GM18526 (cell line): ENCODE data around the gene SIK3.

Source experiments
- POLR2A ChIP-seq: IDR thresholded peaks from 3 replicates; pipeline ENCODE4 v1.6.1; 2011; ENCODE audit not compliant: insufficient read length; ENCODE audit errors: extremely low read depth

Gene SIK3

DNA sequence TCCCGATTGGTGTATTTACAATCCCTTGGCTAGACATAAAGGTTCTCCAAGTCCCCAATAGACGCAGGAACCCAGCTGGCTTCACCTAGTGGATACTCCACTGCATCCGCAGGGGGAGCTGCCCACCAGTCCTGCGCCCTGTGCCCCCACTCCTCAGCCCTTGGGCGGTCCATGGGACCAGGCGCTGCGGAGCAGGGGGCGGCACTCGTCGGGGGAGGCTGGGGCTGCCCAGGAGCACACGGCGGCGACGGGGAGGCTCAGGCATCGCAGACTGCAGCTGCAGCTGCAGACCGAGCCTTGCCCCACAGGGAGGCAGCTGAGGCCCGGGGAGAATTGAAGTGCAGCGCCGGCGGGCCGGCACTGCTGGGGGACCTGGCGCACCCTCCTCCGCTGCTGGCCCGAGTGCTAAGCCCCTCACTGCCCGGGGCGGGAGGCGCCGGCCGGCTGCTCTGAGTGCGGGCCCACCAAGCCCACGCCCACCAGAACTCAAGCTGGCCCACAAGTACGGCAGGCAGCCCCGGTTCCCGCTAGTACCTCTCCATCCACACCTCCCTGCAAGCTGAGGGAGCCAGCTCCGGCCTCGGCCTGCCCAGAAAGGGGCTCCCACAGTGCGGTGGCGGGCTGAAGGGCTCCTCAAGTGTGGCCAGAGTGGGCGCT, 12.2 kb upstream of the SIK3 start:
- no peak for TF ChIP-seq POLR2A

DNA sequence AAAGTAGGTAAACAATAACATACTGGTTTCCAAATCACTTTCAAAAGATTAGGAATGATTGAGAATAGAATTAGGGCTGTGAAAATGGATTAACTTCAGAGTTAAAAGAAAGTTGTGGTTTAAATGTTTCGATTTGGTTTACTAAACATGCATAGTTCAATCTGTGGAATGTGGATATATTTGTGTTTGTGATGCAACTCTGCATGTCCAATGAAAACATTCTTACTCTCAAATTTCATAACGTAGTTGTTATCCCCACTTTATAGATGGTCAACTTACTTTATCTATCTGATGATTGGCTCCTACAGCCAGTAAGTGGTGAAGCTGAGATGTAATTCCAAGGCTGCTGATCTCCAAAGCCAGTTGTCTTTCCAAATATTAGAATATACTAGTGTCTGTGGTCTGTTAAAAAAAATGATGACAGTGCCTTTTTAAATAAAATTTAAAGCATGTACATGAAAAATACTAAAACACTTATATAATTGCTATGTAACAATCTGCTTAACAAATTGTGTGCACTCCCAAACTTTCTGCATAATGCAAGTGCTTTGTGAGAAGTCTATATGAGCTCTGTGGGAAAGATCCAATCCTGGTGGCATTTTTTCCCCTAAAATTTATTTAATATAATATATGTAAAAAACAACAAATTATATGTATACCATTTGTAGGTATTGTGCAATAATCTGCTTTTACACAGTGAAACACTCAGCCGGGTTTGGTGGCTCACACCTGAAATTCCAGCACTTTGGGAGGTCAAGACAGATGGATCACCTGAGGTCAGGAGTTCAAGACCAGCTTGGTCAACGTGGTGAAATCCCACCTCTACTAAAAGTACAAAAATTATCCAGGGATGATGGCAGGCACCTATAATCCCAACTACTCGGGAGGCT, 9.7 kb upstream of the SIK3 start:
- no peak for TF ChIP-seq POLR2A

- no peak for TF ChIP-seq POLR2A
Measured at GRCh38 chr11:117100556-117100955, 2.3 kb upstream of the SIK3 start.

DNA sequence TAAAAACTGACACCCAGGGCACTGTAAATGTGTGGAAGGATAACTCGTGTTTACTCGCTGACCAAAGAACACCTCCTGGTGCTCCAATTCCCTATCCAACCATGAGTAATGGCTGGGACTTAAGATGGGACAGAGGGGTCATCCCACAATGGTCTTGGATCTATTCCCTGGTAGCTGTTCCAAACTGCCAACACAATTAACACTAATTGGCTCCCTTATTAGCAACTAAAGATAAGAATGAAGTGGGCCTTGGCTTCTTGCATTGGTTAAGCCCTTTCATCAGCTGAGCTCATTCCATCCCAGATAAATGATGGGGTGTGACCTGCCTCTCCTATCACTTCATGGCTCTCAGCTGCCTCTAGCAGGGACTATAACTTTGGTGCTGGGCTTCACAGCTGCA, 1.5 kb upstream of the SIK3 start:
- TF ChIP-seq POLR2A, result no peak

DNA sequence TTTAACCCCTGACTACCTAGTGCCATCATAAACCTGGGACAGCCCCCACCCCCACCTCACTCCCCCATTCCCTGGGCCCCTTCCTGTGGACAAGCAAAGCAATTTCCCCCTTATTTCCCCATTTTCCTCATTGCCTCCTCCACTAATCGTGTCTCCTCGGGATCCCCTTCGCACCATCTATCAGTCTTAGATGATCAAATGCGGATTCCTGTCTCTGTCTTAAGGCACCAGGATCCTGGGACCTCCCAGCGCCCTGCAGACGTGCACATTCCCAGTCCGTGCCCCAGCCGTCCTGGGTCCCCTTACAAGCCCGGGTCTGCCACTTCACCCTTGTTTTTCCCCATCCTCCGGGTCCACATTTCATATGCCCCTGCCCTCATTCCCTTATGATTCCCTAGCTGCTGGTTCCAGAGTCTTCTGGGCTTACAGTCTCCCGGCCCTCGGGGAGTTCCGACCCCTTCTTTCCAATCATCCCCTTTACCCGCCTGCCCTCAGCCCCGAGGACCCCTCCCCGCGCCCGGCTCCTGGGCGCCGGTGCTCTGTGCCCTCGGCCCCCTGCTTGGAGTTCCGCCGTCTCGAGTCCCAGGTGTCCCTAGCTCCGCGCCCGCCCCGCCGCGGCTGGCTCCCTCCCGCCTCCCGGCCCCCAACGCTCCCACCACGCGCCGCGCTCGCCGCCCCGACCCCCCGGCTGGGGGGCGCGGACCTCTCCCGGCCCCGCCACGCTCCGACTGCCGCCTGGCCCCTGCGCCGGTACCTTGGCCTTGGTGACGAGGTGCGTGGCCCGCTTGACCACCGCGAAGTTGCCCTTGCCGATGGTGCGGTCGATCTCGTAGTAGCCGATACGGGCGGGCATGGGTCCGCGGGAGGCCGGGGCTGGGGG, 599 bp downstream of the SIK3 start:
- TF ChIP-seq POLR2A, result no peak

DNA sequence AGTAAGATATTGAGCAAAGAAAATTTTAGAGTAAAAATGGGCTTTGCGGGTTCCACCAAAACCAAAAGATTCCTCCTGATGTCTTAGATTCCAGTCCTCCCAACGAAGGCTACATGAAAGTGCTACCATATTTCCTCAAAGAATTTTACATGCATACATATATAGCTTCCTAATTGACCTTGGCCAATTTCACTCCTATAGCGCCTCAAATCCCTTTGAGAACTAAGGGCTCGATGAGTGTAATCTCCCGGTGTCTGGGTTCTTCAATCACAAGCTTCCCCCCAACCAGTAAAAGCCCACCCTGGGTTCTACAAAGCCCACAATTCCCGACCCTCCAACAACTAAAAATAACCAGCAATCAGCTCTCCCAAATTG, 1.2 kb downstream of the SIK3 start:
- TF ChIP-seq POLR2A, result no peak

- TF ChIP-seq POLR2A, result no peak
Measured at GRCh38 chr11:117096201-117096991, 1.8 kb downstream of the SIK3 start.

DNA sequence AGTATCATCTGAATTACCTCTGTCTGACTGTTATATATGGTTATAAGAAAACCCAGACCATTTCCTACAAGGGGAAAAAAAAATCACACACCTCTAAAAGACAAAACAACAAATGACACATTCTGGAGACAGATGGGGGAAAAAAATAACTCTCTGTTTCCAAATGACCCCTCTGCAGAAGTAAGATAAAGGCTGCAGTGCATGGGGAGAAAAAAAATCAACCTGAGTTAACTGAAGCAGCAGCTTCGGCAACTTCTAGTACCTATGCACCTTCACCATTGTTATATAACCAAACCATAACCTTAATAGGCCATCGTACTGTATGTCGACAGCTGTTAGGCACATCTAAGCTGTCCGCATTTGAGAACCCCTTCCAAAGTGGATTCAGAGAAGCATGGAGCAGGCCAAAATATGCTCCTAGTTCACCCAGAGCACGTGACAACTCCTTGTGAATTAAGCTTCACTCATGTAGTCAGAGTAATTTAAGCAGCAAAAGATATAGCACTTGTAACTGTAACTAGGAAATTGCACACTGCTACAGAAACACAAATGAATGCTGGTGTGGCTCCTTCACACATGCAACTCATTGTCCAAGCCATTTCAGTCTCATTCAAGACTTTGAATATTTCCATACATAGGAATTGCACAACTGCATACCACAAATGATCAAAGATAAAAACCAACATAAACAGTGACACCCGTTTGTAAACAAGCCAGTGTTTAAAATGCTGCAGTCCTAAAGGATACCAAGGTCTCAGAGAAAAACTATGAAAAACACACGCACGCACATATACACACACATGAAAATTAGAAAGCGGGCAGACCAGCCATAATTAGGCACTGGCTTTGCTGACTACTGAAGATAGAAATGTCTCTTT, 2.7 kb downstream of the SIK3 start:
- no peak for TF ChIP-seq POLR2A

DNA sequence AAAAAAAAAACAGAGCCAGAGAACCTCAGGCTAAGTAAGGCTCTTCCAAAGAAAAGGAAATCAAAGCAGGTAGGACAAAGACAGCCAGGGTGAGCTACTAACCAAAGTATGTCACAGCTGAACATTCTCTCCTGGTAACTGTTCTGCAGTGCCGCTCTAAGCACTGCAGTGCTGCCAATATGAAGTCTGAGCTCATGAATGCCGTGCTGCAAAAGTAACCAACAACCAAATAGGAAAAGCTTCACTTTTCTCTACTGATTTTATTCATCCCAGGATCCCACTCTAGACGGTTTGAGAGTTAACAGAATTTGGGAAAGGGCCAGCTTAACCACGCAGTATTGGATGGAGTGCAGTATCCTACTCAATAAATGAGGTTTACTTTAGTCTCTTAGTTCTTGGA, 3.5 kb downstream of the SIK3 start:
- TF ChIP-seq POLR2A, result no peak

GRCh38 chr11:117092951-117093590, 5.2 kb downstream of the SIK3 start:
- TF ChIP-seq POLR2A, result no peak

- no peak for TF ChIP-seq POLR2A
Measured at GRCh38 chr11:117091753-117092477, 6.3 kb downstream of the SIK3 start.

- TF ChIP-seq POLR2A, result no peak
Measured at GRCh38 chr11:117090111-117090706, 8.0 kb downstream of the SIK3 start.
